Lung (tissue), 12 donors: ENCODE results near the gene GPR39. TPM values are rescaled to one million over a fixed set of nuclear protein-coding genes. Genes with fewer than 3 reads are reported as not detected.

Source experiments
- ATAC-seq: fragments of 200-7000 bp; cut with Tn5 transposase; one replicate; pipeline ENCODE4 v1.9.1; 2020; ENCODE audit warnings: moderate number of reproducible peaks; ENCODE audit not compliant: insufficient read depth, low FRiP score
- DNase-seq, 3 donors: peaks; one replicate each; pipeline ENCODE4 v3.0.0-alpha.2; 2013 to 2017
- H3K27ac ChIP-seq, 2 donors: one replicate each; pipeline ENCODE4 v1.5.1; 2013; ENCODE audit warnings: mild to moderate bottlenecking in 2 of 2, moderate library complexity in 2 of 2, control low read depth in 1 of 2, inconsistent platforms in 1 of 2, low read depth in 1 of 2, low read length in 1 of 2
- H3K27me3 ChIP-seq, 3 donors: one replicate each; pipeline ENCODE4 v1.5.1; 2013; ENCODE audit warnings: low read length in 2 of 3; ENCODE audit not compliant: control insufficient read depth in 3 of 3, insufficient read depth in 3 of 3
- H3K36me3 ChIP-seq, 4 donors: one replicate each; pipeline ENCODE4 v1.5.1; 2013; ENCODE audit warnings: low read length in 4 of 4, mild to moderate bottlenecking in 1 of 4, moderate library complexity in 1 of 4; ENCODE audit not compliant: control insufficient read depth in 4 of 4, insufficient read depth in 4 of 4
- H3K4me1 ChIP-seq, 5 donors: one replicate each; pipeline ENCODE4 v1.5.1; 2013; ENCODE audit warnings: low read length in 5 of 5, mild to moderate bottlenecking in 2 of 5, moderate library complexity in 1 of 5; ENCODE audit not compliant: control insufficient read depth in 5 of 5, insufficient read depth in 5 of 5
- H3K4me3 ChIP-seq: one replicate; pipeline ENCODE4 v1.5.1; 2013; ENCODE audit warnings: mild to moderate bottlenecking, control low read depth, moderate library complexity
- H3K9ac ChIP-seq, 2 donors: one replicate each; pipeline ENCODE4 v1.5.1; 2013; ENCODE audit warnings: low read length in 2 of 2, control low read depth in 1 of 2; ENCODE audit not compliant: insufficient read depth in 1 of 2
- H3K9me3 ChIP-seq, 4 donors: one replicate each; pipeline ENCODE4 v1.5.1; 2013; ENCODE audit warnings: low read length in 3 of 4, mild to moderate bottlenecking in 1 of 4, moderate library complexity in 1 of 4; ENCODE audit not compliant: control insufficient read depth in 4 of 4, insufficient read depth in 3 of 4
- WGBS, 2 donors: extraction: QIAGEN DNeasy Blood & Tissue Kit; methylation state at CpG; one replicate each; pipeline ENCODE4 v1.1.7; 2013; 5-methylcytosine and 5-hydroxymethylcytosine counted together
- polyA plus RNA-seq, 2 donors: library from polyadenylated mRNA; stranded (reverse); fragments of 200-250 nt; gene quantifications; one replicate each; pipeline ENCODE4 v1.2.1, GENCODE V29; 2013
- total RNA-seq, 2 donors: library from RNA; depleted of rRNA in 1 of 2; stranded (reverse); fragments of >200 nt in 1 of 2; gene quantifications; one replicate each; pipeline ENCODE4 v1.2.1, GENCODE V29; 2014 to 2021
- TF ChIP-seq, protein P1 (sequence below): IDR thresholded peaks from 2 replicates; pipeline ENCODE4 v1.5.1; 2012; ENCODE audit warnings: mild to moderate bottlenecking; ENCODE audit errors: control extremely low read depth, extremely low read depth
- donor health status: control.
- donor health status: control.
- donor health status: Bipolar disorder and iron deficiency.
- donor health status: healthy.
- donor health status: DM: yes; HTN: yes; CAD: no.

GPR39 gene
- total and polyA plus RNA-seq, 4 donors: 5.8 to 15.3 (median 11.1) TPM

DNA sequence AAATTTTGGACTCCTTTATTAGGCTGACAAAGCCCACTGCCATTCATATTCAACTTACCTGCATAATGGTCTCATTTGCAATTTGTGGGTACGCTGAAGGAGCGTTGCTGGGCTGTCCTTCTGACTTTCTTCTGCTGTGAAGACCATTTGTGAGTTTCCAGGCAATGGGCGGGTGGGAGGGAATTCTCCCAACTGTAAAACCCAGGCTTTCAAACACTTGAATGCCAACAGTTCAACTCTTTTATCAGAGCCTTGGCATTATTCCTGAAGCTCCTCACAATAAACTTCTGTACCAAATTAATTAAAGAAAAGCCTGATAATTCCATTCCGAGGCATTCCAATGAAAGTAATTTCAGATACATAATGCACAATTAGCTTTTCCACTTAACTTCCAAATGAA, 35.2 kb upstream of the GPR39 start:
- DNase-seq (no peak), ATAC-seq (no peak)
- H3K4me1 ChIP-seq: peaks cover 0 to 5% (median 0%) of the 10 kb centered on the region in 5 donors
- WGBS, 2 donors: 77 to 95% methylated on average over 4 of the region's 4 CpGs
- H3K27ac ChIP-seq: no peak overlapping the region
- TF ChIP-seq, protein P1, sequence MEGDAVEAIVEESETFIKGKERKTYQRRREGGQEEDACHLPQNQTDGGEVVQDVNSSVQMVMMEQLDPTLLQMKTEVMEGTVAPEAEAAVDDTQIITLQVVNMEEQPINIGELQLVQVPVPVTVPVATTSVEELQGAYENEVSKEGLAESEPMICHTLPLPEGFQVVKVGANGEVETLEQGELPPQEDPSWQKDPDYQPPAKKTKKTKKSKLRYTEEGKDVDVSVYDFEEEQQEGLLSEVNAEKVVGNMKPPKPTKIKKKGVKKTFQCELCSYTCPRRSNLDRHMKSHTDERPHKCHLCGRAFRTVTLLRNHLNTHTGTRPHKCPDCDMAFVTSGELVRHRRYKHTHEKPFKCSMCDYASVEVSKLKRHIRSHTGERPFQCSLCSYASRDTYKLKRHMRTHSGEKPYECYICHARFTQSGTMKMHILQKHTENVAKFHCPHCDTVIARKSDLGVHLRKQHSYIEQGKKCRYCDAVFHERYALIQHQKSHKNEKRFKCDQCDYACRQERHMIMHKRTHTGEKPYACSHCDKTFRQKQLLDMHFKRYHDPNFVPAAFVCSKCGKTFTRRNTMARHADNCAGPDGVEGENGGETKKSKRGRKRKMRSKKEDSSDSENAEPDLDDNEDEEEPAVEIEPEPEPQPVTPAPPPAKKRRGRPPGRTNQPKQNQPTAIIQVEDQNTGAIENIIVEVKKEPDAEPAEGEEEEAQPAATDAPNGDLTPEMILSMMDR: no peak
- no peaks in the 10 kb centered on the region for H3K27me3 ChIP-seq
- H3K4me3 ChIP-seq: no peak overlapping the region
- H3K36me3 ChIP-seq: no peaks in the 10 kb centered on the region
- H3K9ac ChIP-seq: no peak overlapping the region
- H3K9me3 ChIP-seq: peaks cover 0 to 2% (median 0%) of the 10 kb centered on the region in 4 donors

DNA sequence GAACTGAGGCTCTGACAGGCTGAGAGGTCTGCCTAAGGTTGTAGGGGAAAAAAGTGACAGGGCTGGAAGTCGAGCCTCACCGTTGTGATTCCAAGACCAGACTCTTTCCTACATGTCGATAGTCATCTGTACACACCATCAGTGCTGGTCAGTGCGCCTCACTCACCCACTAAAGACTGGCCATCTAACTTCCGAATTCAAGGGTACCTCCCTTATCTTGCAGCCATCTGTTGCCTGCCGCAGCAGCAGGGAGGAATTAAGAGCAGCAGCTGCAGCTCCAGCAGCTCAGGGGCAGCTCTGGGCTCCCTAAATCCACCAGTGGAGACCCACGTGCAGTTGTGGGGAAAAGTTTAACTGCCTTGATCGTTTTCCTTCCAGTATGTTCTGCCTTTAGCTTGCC, 32.6 kb upstream of the GPR39 start:
- H3K27me3 ChIP-seq: no peaks in the 10 kb centered on the region
- DNase-seq (no peak), ATAC-seq (no peak)
- H3K27ac ChIP-seq: no peak overlapping the region
- H3K9me3 ChIP-seq: peaks cover 0 to 3% (median 1%) of the 10 kb centered on the region in 4 donors
- H3K9ac ChIP-seq: no peak overlapping the region
- peaks cover 0 to 5% (median 0%) of the 10 kb centered on the region in 5 donors for H3K4me1 ChIP-seq
- H3K4me3 ChIP-seq: no peak overlapping the region
- TF ChIP-seq, protein P1: no peak
- no peaks in the 10 kb centered on the region for H3K36me3 ChIP-seq
- 23 to 37% methylated on average over 8 of the region's 8 CpGs for WGBS, 2 donors

DNA sequence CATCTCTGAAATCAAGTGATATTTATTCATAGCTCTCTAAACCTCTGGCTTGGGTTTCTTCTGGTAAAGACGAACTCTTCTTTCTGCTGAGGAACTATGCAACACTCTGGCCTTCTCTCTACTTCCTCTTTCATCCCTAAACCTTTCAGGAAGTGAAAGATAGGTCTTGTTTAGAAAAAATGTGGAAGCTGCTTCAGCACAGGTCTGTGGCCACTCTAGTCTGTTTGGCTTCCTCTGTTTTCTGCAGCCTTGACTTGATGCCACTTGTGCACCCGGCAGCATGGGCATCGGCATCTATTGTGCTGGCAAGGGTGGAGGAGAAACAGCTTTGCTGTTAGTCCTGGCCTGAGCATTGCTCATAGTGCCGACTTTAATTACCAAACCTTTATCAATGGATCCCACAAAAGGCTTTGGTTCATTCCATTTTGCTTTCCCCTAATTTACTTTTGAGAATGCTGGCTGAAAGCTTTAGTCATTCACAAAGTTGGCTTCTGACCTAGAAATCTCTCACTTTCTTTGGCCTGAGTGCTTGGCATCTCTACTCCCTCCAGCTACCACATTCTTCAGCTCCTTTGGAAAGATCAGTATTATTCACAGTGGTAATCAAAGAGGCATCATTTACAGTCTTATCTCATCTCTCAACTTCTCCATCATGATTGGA, 32.0 kb upstream of the GPR39 start:
- Histone ChIP-seq H3K4me1 (peaks cover 0 to 5% (median 0%) of the 10 kb centered on the region in 5 donors), H3K9ac (no peak overlapping the region), H3K27ac (no peak overlapping the region), H3K9me3 (peaks cover 0 to 3% (median 1%) of the 10 kb centered on the region in 4 donors), H3K36me3 (no peaks in the 10 kb centered on the region), H3K27me3 (no peaks in the 10 kb centered on the region), H3K4me3 (no peak overlapping the region)
- 29 to 47% methylated on average over 4 of the region's 4 CpGs for WGBS, 2 donors
- TF ChIP-seq, protein P1: no peak
- peak; percentile 62 for ATAC-seq
- peak in 1 of 3 donors; percentile 6 for DNase-seq

- TF ChIP-seq, protein P1: no peak
- H3K9me3 ChIP-seq: peaks cover 0 to 3% (median 0%) of the 10 kb centered on the region in 4 donors
- no peak for ATAC-seq
- no peak overlapping the region for H3K27ac ChIP-seq
- H3K4me1 ChIP-seq: peaks cover 0 to 5% (median 0%) of the 10 kb centered on the region in 5 donors
- no peak overlapping the region for H3K4me3 ChIP-seq
- DNase-seq: no peak
- H3K27me3 ChIP-seq: no peaks in the 10 kb centered on the region
- WGBS, 2 donors: 79 to 92% methylated on average over 1 of the region's 1 CpG
- no peaks in the 10 kb centered on the region for H3K36me3 ChIP-seq
- H3K9ac ChIP-seq: no peak overlapping the region
These were observed 29.5 kb upstream of the GPR39 start for GRCh38 chr2:132387126-132387525.
